GM12878 (cell line): ENCODE results near the gene ELL2.

Experiments
- FOS ChIP-seq: IDR thresholded peaks from 3 replicates; pipeline ENCODE4 v1.6.1; 2011; ENCODE audit warnings: borderline replicate concordance; ENCODE audit not compliant: insufficient read length; ENCODE audit errors: extremely low read depth
- ZNF687 ChIP-seq: fragments of 450-650 bp; IDR thresholded peaks from 2 replicates; pipeline ENCODE4 v1.6.1; 2017; ENCODE audit warnings: mild to moderate bottlenecking, moderate library complexity

- no peak for TF ChIP-seq ZNF687
- no peak for TF ChIP-seq FOS
These were observed 31.6 kb upstream of the ELL2 start for GRCh38 chr5:95993266-95993665.
